GM20431 (cell line): Measurements from ENCODE around the gene PHLDA2.

Experiments used
- in situ Hi-C: fragments of 300-500 bp; cut with MseI, MboI; formaldehyde crosslinking; loops from one replicate; pipeline ENCODE4 v1.15.0; 2020; ENCODE audit warnings: low sequenced_read_pairs; ENCODE audit not compliant: unreplicated experiment

PHLDA2 gene

GRCh38 chr11:2928605-2929530, at the start of gene PHLDA2:
PHLDA2 (minus strand) TSS chr11:2929420; CDS start chr11:2929364, 56 bp downstream.
- in situ Hi-C loops, result no loop called here

GRCh38 chr11:2977113-2977512, 47.9 kb upstream of the PHLDA2 start:
- in situ Hi-C loops, result no loop called here

- in situ Hi-C loops, result no loop called here
Measured at GRCh38 chr11:2976294-2977063, 47.3 kb upstream of the PHLDA2 start.

GRCh38 chr11:2975594-2975993, 46.4 kb upstream of the PHLDA2 start:
- in situ Hi-C loops, result no loop called here

- in situ Hi-C loops, result no loop called here
Measured at GRCh38 chr11:2974272-2974671, 45.1 kb upstream of the PHLDA2 start.

- in situ Hi-C loops, result no loop called here
Measured at GRCh38 chr11:2968341-2968900, 39.2 kb upstream of the PHLDA2 start.

GRCh38 chr11:2964782-2965181, 35.6 kb upstream of the PHLDA2 start:
- in situ Hi-C loops, result no loop called here

GRCh38 chr11:2963761-2964160, 34.5 kb upstream of the PHLDA2 start:
- in situ Hi-C loops, result no loop called here

GRCh38 chr11:2963112-2963754, 34.0 kb upstream of the PHLDA2 start:
- in situ Hi-C loops, result no loop called here

GRCh38 chr11:2961080-2961479, 31.9 kb upstream of the PHLDA2 start:
- in situ Hi-C loops, result no loop called here

- in situ Hi-C loops, result no loop called here
Measured at GRCh38 chr11:2960139-2960538, 30.9 kb upstream of the PHLDA2 start.

GRCh38 chr11:2958251-2958650, 29.0 kb upstream of the PHLDA2 start:
- in situ Hi-C loops, result no loop called here

GRCh38 chr11:2955906-2956476, 26.8 kb upstream of the PHLDA2 start:
- in situ Hi-C loops, result no loop called here

- in situ Hi-C loops, result no loop called here
Measured at GRCh38 chr11:2954263-2954662, 25.0 kb upstream of the PHLDA2 start.

- in situ Hi-C loops, result no loop called here
Measured at GRCh38 chr11:2952290-2952689, 23.1 kb upstream of the PHLDA2 start.

GRCh38 chr11:2951231-2952110, 22.3 kb upstream of the PHLDA2 start:
- in situ Hi-C loops, result no loop called here

- in situ Hi-C loops, result no loop called here
Measured at GRCh38 chr11:2950825-2951224, 21.6 kb upstream of the PHLDA2 start.

- in situ Hi-C loops, result no loop called here
Measured at GRCh38 chr11:2949920-2950319, 20.7 kb upstream of the PHLDA2 start.

GRCh38 chr11:2947744-2948143, 18.5 kb upstream of the PHLDA2 start:
- in situ Hi-C loops, result no loop called here
